Measurements from ENCODE around the gene CATSPERD. TPM values are rescaled to one million over a fixed set of nuclear protein-coding genes. Genes with fewer than 3 reads are reported as not detected.

The CATSPERD gene
- total RNA-seq, 1 donor from 2014 or later = not detected

- TF ChIP-seq, protein P1, sequence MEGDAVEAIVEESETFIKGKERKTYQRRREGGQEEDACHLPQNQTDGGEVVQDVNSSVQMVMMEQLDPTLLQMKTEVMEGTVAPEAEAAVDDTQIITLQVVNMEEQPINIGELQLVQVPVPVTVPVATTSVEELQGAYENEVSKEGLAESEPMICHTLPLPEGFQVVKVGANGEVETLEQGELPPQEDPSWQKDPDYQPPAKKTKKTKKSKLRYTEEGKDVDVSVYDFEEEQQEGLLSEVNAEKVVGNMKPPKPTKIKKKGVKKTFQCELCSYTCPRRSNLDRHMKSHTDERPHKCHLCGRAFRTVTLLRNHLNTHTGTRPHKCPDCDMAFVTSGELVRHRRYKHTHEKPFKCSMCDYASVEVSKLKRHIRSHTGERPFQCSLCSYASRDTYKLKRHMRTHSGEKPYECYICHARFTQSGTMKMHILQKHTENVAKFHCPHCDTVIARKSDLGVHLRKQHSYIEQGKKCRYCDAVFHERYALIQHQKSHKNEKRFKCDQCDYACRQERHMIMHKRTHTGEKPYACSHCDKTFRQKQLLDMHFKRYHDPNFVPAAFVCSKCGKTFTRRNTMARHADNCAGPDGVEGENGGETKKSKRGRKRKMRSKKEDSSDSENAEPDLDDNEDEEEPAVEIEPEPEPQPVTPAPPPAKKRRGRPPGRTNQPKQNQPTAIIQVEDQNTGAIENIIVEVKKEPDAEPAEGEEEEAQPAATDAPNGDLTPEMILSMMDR (IDR thresholded peaks at IDR 0.05; ENCODE audit: insufficient read depth, low read length, severe bottlenecking) = no peak
- FAIRE-seq (peak; percentile 99), DNase-seq (ENCODE audit: low read depth) (peak; percentile 98)
Observed at GRCh38 chr19:5790559-5791520, 70.4 kb downstream of the CATSPERD start, which contains the start of gene DUS3L. DUS3L (minus strand) TSS chr19:5791163; CDS start chr19:5791141, 22 bp downstream.

GRCh38 chr19:5792224-5792623 is 71.8 kb downstream of the CATSPERD start:
- H3K4me3 ChIP-seq (ENCODE audit: low read depth, low read length) = no peak overlapping the region
- H3K36me3 ChIP-seq (ENCODE audit: control insufficient read depth, insufficient read depth, low read length) = peaks cover 18% of the 10 kb centered on the region
- no peaks in the 10 kb centered on the region for H3K27me3 ChIP-seq (ENCODE audit: control insufficient read depth, insufficient read depth, low read length)
- DNase-seq (ENCODE audit: low read depth) (no peak), FAIRE-seq (no peak)
- TF ChIP-seq, protein P1 (IDR thresholded peaks at IDR 0.05; ENCODE audit: insufficient read depth, low read length, severe bottlenecking) = no peak

More at GRCh38 chr19:5790559-5791520, 70.4 kb downstream of the CATSPERD start, which contains the start of gene DUS3L:
- Histone ChIP-seq H3K4me3 (ENCODE audit: low read depth, low read length) (peak within 1 kb of the TSS; percentile 93), H3K36me3 (ENCODE audit: control insufficient read depth, insufficient read depth, low read length) (peaks cover 29% of the 10 kb centered on the region), H3K27me3 (ENCODE audit: control insufficient read depth, insufficient read depth, low read length) (no peaks in the 10 kb centered on the region)

- TF ChIP-seq, protein P1 (IDR thresholded peaks at IDR 0.05; ENCODE audit: insufficient read depth, low read length, severe bottlenecking) = no peak
- Histone ChIP-seq H3K36me3 (ENCODE audit: control insufficient read depth, insufficient read depth, low read length) (peaks cover 10% of the 10 kb centered on the region), H3K4me3 (ENCODE audit: low read depth, low read length) (no peak overlapping the region), H3K27me3 (ENCODE audit: control insufficient read depth, insufficient read depth, low read length) (no peaks in the 10 kb centered on the region)
- FAIRE-seq (no peak), DNase-seq (ENCODE audit: low read depth) (no peak)
Observed at GRCh38 chr19:5793188-5793587, 72.8 kb downstream of the CATSPERD start.

DNA sequence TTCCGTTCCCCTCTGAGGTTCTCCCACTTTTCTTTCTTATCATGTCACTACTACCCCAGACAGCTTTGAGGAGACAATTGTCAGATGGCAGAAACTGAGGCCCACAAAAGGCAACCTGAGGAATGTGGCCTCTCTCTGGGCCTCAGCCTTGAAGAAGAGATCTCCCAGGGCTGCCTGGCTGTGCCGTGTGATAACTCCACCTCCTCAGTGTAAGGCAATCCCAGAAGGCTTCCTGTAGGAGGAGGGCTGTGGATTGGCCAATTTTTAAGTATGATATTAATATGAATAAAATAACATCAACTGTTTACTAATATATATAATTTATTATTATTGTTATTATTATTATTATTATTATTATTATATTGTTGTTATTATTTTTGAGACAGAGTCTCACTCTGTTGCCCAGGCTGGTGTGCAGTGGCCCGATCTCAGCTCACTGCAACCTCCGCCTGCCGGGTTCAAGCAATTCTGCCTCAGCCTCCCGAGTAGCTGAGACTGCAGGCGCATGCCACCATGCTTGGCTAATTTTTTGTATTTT is 75.0 kb downstream of the CATSPERD start:
- H3K27me3 ChIP-seq (ENCODE audit: control insufficient read depth, insufficient read depth, low read length) = peaks cover 1% of the 10 kb centered on the region
- TF ChIP-seq, protein P1 (IDR thresholded peaks at IDR 0.05; ENCODE audit: insufficient read depth, low read length, severe bottlenecking) = no peak
- no peak for DNase-seq (ENCODE audit: low read depth)
- no peaks in the 10 kb centered on the region for H3K36me3 ChIP-seq (ENCODE audit: control insufficient read depth, insufficient read depth, low read length)
- FAIRE-seq = no peak
- H3K4me3 ChIP-seq (ENCODE audit: low read depth, low read length) = no peak overlapping the region

DNA sequence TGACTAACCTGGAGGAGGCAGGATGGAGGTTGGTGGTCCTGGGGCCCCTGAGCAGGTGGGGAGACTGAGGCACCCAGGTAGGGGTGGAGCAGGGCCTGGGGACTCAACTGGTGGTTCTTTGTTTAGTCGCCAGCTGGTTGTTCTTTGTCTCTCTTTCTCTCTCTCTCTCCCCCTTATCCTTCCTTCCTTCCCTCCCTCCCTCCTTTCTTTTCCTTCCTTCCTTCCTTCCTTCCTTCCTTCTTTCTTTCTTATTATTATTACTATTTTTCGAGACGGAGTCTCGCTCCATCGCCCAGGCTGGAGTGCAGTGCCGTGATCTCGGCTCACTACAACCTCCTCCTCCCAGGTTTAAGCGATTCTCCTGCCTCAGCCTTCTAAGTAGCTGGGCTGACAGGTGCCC is 77.8 kb downstream of the CATSPERD start:
- TF ChIP-seq, protein P1 (IDR thresholded peaks at IDR 0.05; ENCODE audit: insufficient read depth, low read length, severe bottlenecking) = no peak
- H3K36me3 ChIP-seq (ENCODE audit: control insufficient read depth, insufficient read depth, low read length) = no peaks in the 10 kb centered on the region
- no peak overlapping the region for H3K4me3 ChIP-seq (ENCODE audit: low read depth, low read length)
- DNase-seq (ENCODE audit: low read depth) (no peak), FAIRE-seq (no peak)
- H3K27me3 ChIP-seq (ENCODE audit: control insufficient read depth, insufficient read depth, low read length) = peaks cover 4% of the 10 kb centered on the region

Data from bronchial epithelial cell (primary cell).